CD14-positive monocyte (primary cell): Measurements from ENCODE around the gene RYR3. TPM values are rescaled to one million over a fixed set of nuclear protein-coding genes. Genes with fewer than 3 reads are reported as not detected.

Source experiments
- DNase-seq, 3 donors: peaks; one replicate each; pipeline ENCODE4 v3.0.0-alpha.2; 2011 to 2022
- H2AFZ ChIP-seq: 2 replicates; pipeline ENCODE4 v1.6.0; 2012; ENCODE audit warnings: mild to moderate bottlenecking, low read depth, low read length, inconsistent platforms; ENCODE audit not compliant: insufficient read depth, poor library complexity, severe bottlenecking
- H3K27ac ChIP-seq, 2 donors: 1 replicate in 1 of 2; 2 replicates in 1 of 2; pipeline ENCODE4 v1.5.1; 2012 to 2013; ENCODE audit warnings: low read length in 2 of 2, control low read depth in 1 of 2, inconsistent platforms in 1 of 2, low read depth in 1 of 2, mild to moderate bottlenecking in 1 of 2
- H3K27me3 ChIP-seq, 2 donors: one replicate each; pipeline versions ENCODE4 v1.6.0 to v1.6.1; 2011 to 2013; ENCODE audit warnings: low read length in 2 of 2; ENCODE audit not compliant: control insufficient read depth in 2 of 2, insufficient read depth in 2 of 2
- H3K36me3 ChIP-seq, 2 donors: replicated peaks in 1 of 2; 1 replicate in 1 of 2; 2 replicates in 1 of 2; pipeline versions ENCODE4 v1.5.1 to v1.6.1; 2012 to 2013; ENCODE audit warnings: low read length in 2 of 2, control low read depth in 1 of 2, inconsistent platforms in 1 of 2, mild to moderate bottlenecking in 1 of 2; ENCODE audit not compliant: insufficient read depth in 2 of 2, control insufficient read depth in 1 of 2
- H3K4me1 ChIP-seq, 2 donors: 1 replicate in 1 of 2; 2 replicates in 1 of 2; pipeline versions ENCODE4 v1.5.1 to v1.6.1; 2012 to 2013; ENCODE audit warnings: low read length in 2 of 2, control low read depth in 1 of 2, inconsistent platforms in 1 of 2, mild to moderate bottlenecking in 1 of 2, moderate library complexity in 1 of 2; ENCODE audit not compliant: insufficient read depth in 2 of 2, control insufficient read depth in 1 of 2
- H3K4me2 ChIP-seq: replicated peaks from 2 replicates; pipeline ENCODE3; 2012; ENCODE audit warnings: low read length, moderate library complexity, mild to moderate bottlenecking; ENCODE audit not compliant: poor library complexity, severe bottlenecking; ENCODE audit errors: extremely low read depth
- H3K4me3 ChIP-seq, 3 experiments: fragments of 200-600 bp in 1 of 3; sonication (generic) in 1 of 3; replicated peaks in 1 of 3; 1 replicate in 2 of 3; 2 replicates in 1 of 3; pipeline ENCODE4 v1.5.1; 2011 to 2013; ENCODE audit warnings: low read length in 3 of 3, mild to moderate bottlenecking in 3 of 3, control low read depth in 2 of 3, low read depth in 2 of 3, inconsistent platforms in 1 of 3, moderate library complexity in 1 of 3
- H3K79me2 ChIP-seq: 2 replicates; pipeline ENCODE4 v1.6.0; 2012; ENCODE audit warnings: mild to moderate bottlenecking, control low read depth, inconsistent platforms, low read length, moderate library complexity; ENCODE audit not compliant: insufficient read depth
- H3K9ac ChIP-seq: 2 replicates; pipeline ENCODE4 v1.6.0; 2017; ENCODE audit warnings: low read length, mild to moderate bottlenecking; ENCODE audit not compliant: insufficient read depth, poor library complexity, severe bottlenecking
- H3K9me3 ChIP-seq, 2 donors: replicated peaks in 1 of 2; 1 replicate in 1 of 2; 2 replicates in 1 of 2; pipeline versions ENCODE4 v1.5.1 to v1.6.1; 2012 to 2013; ENCODE audit warnings: low read length in 2 of 2, control low read depth in 1 of 2; ENCODE audit not compliant: control insufficient read depth in 1 of 2, insufficient read depth in 1 of 2
- H4K20me1 ChIP-seq: 2 replicates; pipeline ENCODE4 v1.6.0; 2012; ENCODE audit warnings: mild to moderate bottlenecking, low read length, control low read depth, moderate library complexity; ENCODE audit not compliant: insufficient read depth
- H3K27ac Mint-ChIP-seq, 7 donors: one replicate each; pipeline ENCODE4 v1.8.0; 2020; ENCODE audit warnings: mild to moderate bottlenecking in 7 of 7, mixed read lengths in 7 of 7, moderate library complexity in 6 of 7, inconsistent platforms in 2 of 7
- H3K27me3 Mint-ChIP-seq, 3 donors: one replicate each; pipeline ENCODE4 v1.8.0; 2021 to 2022; ENCODE audit warnings: low read depth in 3 of 3, mild to moderate bottlenecking in 3 of 3, mixed read lengths in 3 of 3, moderate library complexity in 3 of 3, inconsistent platforms in 1 of 3
- H3K36me3 Mint-ChIP-seq, 2 donors: one replicate each; pipeline ENCODE4 v1.8.0; 2020; ENCODE audit warnings: mixed read lengths in 2 of 2, inconsistent platforms in 1 of 2, mild to moderate bottlenecking in 1 of 2
- H3K4me1 Mint-ChIP-seq: one replicate; pipeline ENCODE4 v1.8.0; 2020; ENCODE audit warnings: mild to moderate bottlenecking, mixed read lengths
- H3K4me3 Mint-ChIP-seq, 2 donors: one replicate each; pipeline ENCODE4 v1.8.0; 2020; ENCODE audit warnings: mild to moderate bottlenecking in 2 of 2, mixed read lengths in 2 of 2, moderate library complexity in 1 of 2
- H3K9me3 Mint-ChIP-seq, 7 donors: one replicate each; pipeline ENCODE4 v1.8.0; 2020 to 2022; ENCODE audit warnings: mixed read lengths in 7 of 7, mild to moderate bottlenecking in 6 of 7, moderate library complexity in 6 of 7, inconsistent platforms in 2 of 7
- WGBS: methylation state at CpG from one replicate; pipeline ENCODE4 v1.1.5; 2013; ENCODE audit warnings: missing lambda C conversion rate; ENCODE audit not compliant: insufficient coverage; 5-methylcytosine and 5-hydroxymethylcytosine counted together
- intact Hi-C, 2 donors: fragments of 100-400 bp; cut with micrococcal nuclease; formaldehyde crosslinking; loops; one replicate each; pipeline versions ENCODE4 v1.15.0 to v1.15.1; 2023
- polyA plus RNA-seq, 3 donors: library from polyadenylated mRNA; depleted of rRNA in 1 of 3; unstranded in 2 of 3; stranded (reverse) in 1 of 3; fragments of 300-500 nt in 2 of 3; fragments of >200 nt in 1 of 3; fragmentation: Illumina TruSeq in 2 of 3; gene quantifications; 1 replicate in 2 of 3; 2 replicates in 1 of 3; pipeline ENCODE4 v1.2.3, GENCODE V29; 2012 to 2021
- TF ChIP-seq, protein P1 (sequence below): fragments of 200-600 bp; IDR thresholded peaks from one replicate; pipeline ENCODE4 v1.8.0; 2022; ENCODE audit warnings: antibody characterized with exemption, mild to moderate bottlenecking

Gene RYR3
- polyA plus RNA-seq, 3 donors: not detected

GRCh38 chr15:33343275-33343674 lies 32.5 kb downstream of the RYR3 start:
- no peak for DNase-seq
- no peaks in the 10 kb centered on the region for H4K20me1 ChIP-seq
- H3K9ac ChIP-seq: no peak overlapping the region
- no peak overlapping the region for H3K4me3 Mint-ChIP-seq
- H3K27me3 Mint-ChIP-seq: peaks cover 0 to 2% (median 1%) of the 10 kb centered on the region in 3 donors
- H3K27ac Mint-ChIP-seq: no peak overlapping the region
- no peak overlapping the region for H2AFZ ChIP-seq
- no peak overlapping the region for H3K27ac ChIP-seq
- no peaks in the 10 kb centered on the region for H3K36me3 ChIP-seq
- no peaks in the 10 kb centered on the region for H3K4me1 ChIP-seq
- intact Hi-C loops: no loop called here
- TF ChIP-seq, protein P1, sequence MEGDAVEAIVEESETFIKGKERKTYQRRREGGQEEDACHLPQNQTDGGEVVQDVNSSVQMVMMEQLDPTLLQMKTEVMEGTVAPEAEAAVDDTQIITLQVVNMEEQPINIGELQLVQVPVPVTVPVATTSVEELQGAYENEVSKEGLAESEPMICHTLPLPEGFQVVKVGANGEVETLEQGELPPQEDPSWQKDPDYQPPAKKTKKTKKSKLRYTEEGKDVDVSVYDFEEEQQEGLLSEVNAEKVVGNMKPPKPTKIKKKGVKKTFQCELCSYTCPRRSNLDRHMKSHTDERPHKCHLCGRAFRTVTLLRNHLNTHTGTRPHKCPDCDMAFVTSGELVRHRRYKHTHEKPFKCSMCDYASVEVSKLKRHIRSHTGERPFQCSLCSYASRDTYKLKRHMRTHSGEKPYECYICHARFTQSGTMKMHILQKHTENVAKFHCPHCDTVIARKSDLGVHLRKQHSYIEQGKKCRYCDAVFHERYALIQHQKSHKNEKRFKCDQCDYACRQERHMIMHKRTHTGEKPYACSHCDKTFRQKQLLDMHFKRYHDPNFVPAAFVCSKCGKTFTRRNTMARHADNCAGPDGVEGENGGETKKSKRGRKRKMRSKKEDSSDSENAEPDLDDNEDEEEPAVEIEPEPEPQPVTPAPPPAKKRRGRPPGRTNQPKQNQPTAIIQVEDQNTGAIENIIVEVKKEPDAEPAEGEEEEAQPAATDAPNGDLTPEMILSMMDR: no peak
- no peak overlapping the region for H3K4me3 ChIP-seq
- no peak overlapping the region for H3K4me2 ChIP-seq
- 100% methylated on average over 1 of the region's 5 CpGs for WGBS
- H3K9me3 ChIP-seq: no peaks in the 10 kb centered on the region
- no peaks in the 10 kb centered on the region for H3K79me2 ChIP-seq
- no peaks in the 10 kb centered on the region for H3K4me1 Mint-ChIP-seq
- no peaks in the 10 kb centered on the region for H3K27me3 ChIP-seq
- peaks cover 0 to 4% (median 0%) of the 10 kb centered on the region in 7 donors for H3K9me3 Mint-ChIP-seq
- H3K36me3 Mint-ChIP-seq: no peaks in the 10 kb centered on the region

GRCh38 chr15:33344111-33344510 lies 33.3 kb downstream of the RYR3 start:
- H3K79me2 ChIP-seq: no peaks in the 10 kb centered on the region
- no peaks in the 10 kb centered on the region for H3K9me3 ChIP-seq
- H3K4me2 ChIP-seq: no peak overlapping the region
- H3K4me1 ChIP-seq: no peaks in the 10 kb centered on the region
- H3K36me3 ChIP-seq: no peaks in the 10 kb centered on the region
- no peak overlapping the region for H2AFZ ChIP-seq
- H3K4me1 Mint-ChIP-seq: no peaks in the 10 kb centered on the region
- H3K27ac ChIP-seq: no peak overlapping the region
- H3K9me3 Mint-ChIP-seq: peaks cover 0 to 3% (median 0%) of the 10 kb centered on the region in 7 donors
- intact Hi-C loops: no loop called here
- H4K20me1 ChIP-seq: no peaks in the 10 kb centered on the region
- no peak overlapping the region for H3K27ac Mint-ChIP-seq
- H3K4me3 Mint-ChIP-seq: no peak overlapping the region
- no peaks in the 10 kb centered on the region for H3K27me3 ChIP-seq
- H3K9ac ChIP-seq: no peak overlapping the region
- no CpG with 5 or more reads among the region's 2 CpGs for WGBS
- TF ChIP-seq, protein P1: no peak
- no peaks in the 10 kb centered on the region for H3K36me3 Mint-ChIP-seq
- H3K4me3 ChIP-seq: no peak overlapping the region
- peaks cover 0 to 2% (median 1%) of the 10 kb centered on the region in 3 donors for H3K27me3 Mint-ChIP-seq
- no peak for DNase-seq
